HepG2 (cell line): ENCODE results near the gene CD46. TPM values are rescaled to one million over a fixed set of nuclear protein-coding genes. Genes with fewer than 3 reads are reported as not detected.

Source experiments
- ATAC-seq: fragments of 200-7000 bp; cut with Tn5 transposase; 3 replicates; pipeline ENCODE4 v1.9.1; 2020; ENCODE audit warnings: mild to moderate bottlenecking, moderate library complexity
- BruUV-seq: library from RNA; stranded (reverse); fragments of 400-500 nt; replicated peaks from 2 replicates; lab custom pipeline; 2021; lab: Mats Ljungman, UMichigan
- CTCF ChIA-PET: fragments of 300-600 bp; formaldehyde crosslinking; extraction: SDS; loops from one replicate; lab custom pipeline; 2021; ENCODE audit warnings: low total read pairs, inconsistent platforms, low intra/inter-chr PET ratio; lab: Yijun Ruan, JAX
- POLR2A ChIA-PET: fragments of 350-600 bp; sonication (Branson Sonifier 250); formaldehyde crosslinking; loops from one replicate; lab custom pipeline; 2020; ENCODE audit warnings: antibody characterized with exemption, inconsistent platforms; lab: Yijun Ruan, JAX
- DNase-seq: peaks from one replicate; pipeline ENCODE4 v3.0.0-alpha.2; 2015; ENCODE audit warnings: low spot score
- FAIRE-seq: peaks from 3 replicates; lab custom pipeline; 2011; peaks lifted over from hg19 to GRCh38; lab: Jason Lieb, UNC
- H2AFZ ChIP-seq: one replicate; pipeline ENCODE4 v1.6.1; 2011; ENCODE audit warnings: low read length, inconsistent platforms
- H3K27ac ChIP-seq: fragments of 300-600 bp; 3 replicates; pipeline ENCODE4 v1.8.0; 2011; ENCODE audit warnings: mixed run types, mild to moderate bottlenecking, mixed read lengths, low read length, inconsistent platforms; ENCODE audit not compliant: insufficient read depth; ENCODE audit errors: extremely low read length
- H3K27me3 ChIP-seq, 2 experiments: fragments of 200-600 bp in 1 of 2; 2 replicates in 1 of 2; 3 replicates in 1 of 2; pipeline versions ENCODE4 v1.6.0 to v1.8.0; 2011; ENCODE audit warnings: low read length in 2 of 2, mild to moderate bottlenecking in 2 of 2, moderate library complexity in 2 of 2, inconsistent platforms in 1 of 2; ENCODE audit not compliant: insufficient read depth in 2 of 2, control insufficient read depth in 1 of 2
- H3K36me3 ChIP-seq, 2 experiments: fragments of 200-600 bp in 1 of 2; replicated peaks in 1 of 2; 2 replicates in 1 of 2; 3 replicates in 1 of 2; pipeline versions ENCODE4 v1.5.1 to v1.8.0; 2011; ENCODE audit warnings: low read length in 2 of 2, inconsistent platforms in 1 of 2; ENCODE audit not compliant: insufficient read depth in 2 of 2, control insufficient read depth in 1 of 2
- H3K4me1 ChIP-seq: 2 replicates; pipeline ENCODE4 v1.5.1; 2012; ENCODE audit warnings: low read length, inconsistent platforms; ENCODE audit not compliant: insufficient read depth
- H3K4me2 ChIP-seq: 2 replicates; pipeline ENCODE4 v1.6.0; 2011; ENCODE audit warnings: low read depth, low read length, inconsistent platforms
- H3K4me3 ChIP-seq, 3 experiments: fragments of 200-600 bp in 1 of 3; sonication (generic), shearing (Covaris generic) in 1 of 3; replicated peaks in 1 of 3; 2 replicates each; pipeline ENCODE4 v1.5.1; 2011 to 2016; ENCODE audit warnings: low read length in 3 of 3, inconsistent platforms in 2 of 3, low read depth in 2 of 3, mild to moderate bottlenecking in 2 of 3, control low read depth in 1 of 3, mixed read lengths in 1 of 3; ENCODE audit not compliant: insufficient read depth in 1 of 3
- H3K79me2 ChIP-seq: one replicate; pipeline ENCODE4 v1.6.1; 2011; ENCODE audit warnings: low read length, inconsistent platforms; ENCODE audit not compliant: insufficient read depth
- H3K9ac ChIP-seq: 2 replicates; pipeline ENCODE4 v1.6.0; 2011; ENCODE audit warnings: mild to moderate bottlenecking, low read depth, low read length, inconsistent platforms; ENCODE audit not compliant: insufficient read depth
- H3K9me3 ChIP-seq: 2 replicates; pipeline ENCODE4 v1.5.1; 2012; ENCODE audit warnings: mild to moderate bottlenecking, low read length
- H4K20me1 ChIP-seq: 2 replicates; pipeline ENCODE4 v1.6.0; 2011; ENCODE audit warnings: inconsistent platforms, mild to moderate bottlenecking, low read length, moderate library complexity; ENCODE audit not compliant: insufficient read depth
- BRD4 ChIP-seq: sonication (generic); formaldehyde crosslinking; IDR thresholded peaks from 2 replicates; pipeline ENCODE4 v1.4.0; 2020; ENCODE audit warnings: missing genetic modification reagents
- GTF2F1 ChIP-seq: fragments of 150-350 bp; IDR thresholded peaks from 2 replicates; pipeline ENCODE4 v1.6.1; 2014; ENCODE audit warnings: low read length
- KDM5A ChIP-seq: fragments of 200-600 bp; sonication (generic); IDR thresholded peaks from 2 replicates; pipeline ENCODE4 v1.7.0; 2018; ENCODE audit warnings: antibody characterized with exemption, mild to moderate bottlenecking, low read length, borderline replicate concordance
- TBP ChIP-seq: sonication (generic); formaldehyde crosslinking; IDR thresholded peaks from 2 replicates; pipeline ENCODE4 v1.5.0; 2020; ENCODE audit warnings: missing genetic modification reagents
- ZNF431 ChIP-seq: sonication (generic); formaldehyde crosslinking; IDR thresholded peaks from 2 replicates; pipeline ENCODE4 v1.9.0; 2022; ENCODE audit warnings: missing genetic modification reagents, low read depth, mild to moderate bottlenecking, borderline replicate concordance
- ZNF781 ChIP-seq: sonication (generic); formaldehyde crosslinking; IDR thresholded peaks from 2 replicates; pipeline ENCODE4 v1.5.1; 2020; ENCODE audit warnings: borderline replicate concordance, mild to moderate bottlenecking, missing genetic modification reagents; ENCODE audit errors: not compliant biosample characterization
- WGBS: methylation state at CpG from one replicate; pipeline ENCODE4 v1.1.6; 2017; ENCODE audit warnings: low lambda C conversion rate; 5-methylcytosine and 5-hydroxymethylcytosine counted together
- in situ Hi-C: cut with HindIII; loops from 2 replicates; pipeline ENCODE4 v1.10.0; 2017; ENCODE audit warnings: low pct_unique_long_range_greater_than_20kb; ENCODE audit not compliant: extremely low pct_ligation_motif_present
- intact Hi-C: fragments of 100-400 bp; cut with micrococcal nuclease; formaldehyde crosslinking; loops from one replicate; pipeline ENCODE4 v1.10.0; 2022; ENCODE audit not compliant: unreplicated experiment
- polyA plus RNA-seq, 8 experiments: library from polyadenylated mRNA; depleted of rRNA in 3 of 8; stranded (reverse) in 7 of 8; unstranded in 1 of 8; fragments of >200 nt; fragmentation: Illumina TruSeq in 4 of 8; extraction: Trizol in 4 of 8; gene quantifications; 2 replicates each; pipeline versions ENCODE4 v1.2.1 to v1.2.3, GENCODE V29; 2011 to 2016; ENCODE audit warnings: low read depth in 4 of 8, missing spikeins in 1 of 8, mixed read lengths in 1 of 8; ENCODE audit not compliant: insufficient read depth in 1 of 8
- total RNA-seq, 5 experiments: library from RNA; depleted of rRNA; stranded (reverse); fragments of >200 nt; fragmentation: Illumina TruSeq; extraction: Trizol; gene quantifications; 2 replicates each; pipeline ENCODE4 v1.2.3, GENCODE V29; 2016; ENCODE audit warnings: low read depth in 1 of 5
- TF ChIP-seq, protein P1 (sequence below): sonication (generic); formaldehyde crosslinking; conservative IDR thresholded peaks from 2 replicates; pipeline ENCODE4 v1.8.0; 2022; ENCODE audit warnings: low read depth, missing genetic modification reagents
- TF ChIP-seq, protein P2 (sequence below): sonication (generic); formaldehyde crosslinking; IDR thresholded peaks from 2 replicates; pipeline ENCODE4 v1.4.0; 2020; ENCODE audit warnings: mild to moderate bottlenecking, missing genetic modification reagents, borderline replicate concordance
- TF ChIP-seq, protein P3 (sequence below): sonication (generic); formaldehyde crosslinking; IDR thresholded peaks from 2 replicates; pipeline ENCODE4 v1.4.0; 2020; ENCODE audit warnings: mild to moderate bottlenecking, low read depth, missing genetic modification reagents
- TF ChIP-seq, protein P4 (sequence below): sonication (generic); formaldehyde crosslinking; IDR thresholded peaks from 2 replicates; pipeline ENCODE4 v1.4.0; 2020; ENCODE audit warnings: missing genetic modification reagents

CD46 gene
- total and polyA plus RNA-seq, 2 of the 13 experiments (the other 11 are each of a cell fraction or from before 2014, with no cell fraction given): 130 to 277 TPM

DNA sequence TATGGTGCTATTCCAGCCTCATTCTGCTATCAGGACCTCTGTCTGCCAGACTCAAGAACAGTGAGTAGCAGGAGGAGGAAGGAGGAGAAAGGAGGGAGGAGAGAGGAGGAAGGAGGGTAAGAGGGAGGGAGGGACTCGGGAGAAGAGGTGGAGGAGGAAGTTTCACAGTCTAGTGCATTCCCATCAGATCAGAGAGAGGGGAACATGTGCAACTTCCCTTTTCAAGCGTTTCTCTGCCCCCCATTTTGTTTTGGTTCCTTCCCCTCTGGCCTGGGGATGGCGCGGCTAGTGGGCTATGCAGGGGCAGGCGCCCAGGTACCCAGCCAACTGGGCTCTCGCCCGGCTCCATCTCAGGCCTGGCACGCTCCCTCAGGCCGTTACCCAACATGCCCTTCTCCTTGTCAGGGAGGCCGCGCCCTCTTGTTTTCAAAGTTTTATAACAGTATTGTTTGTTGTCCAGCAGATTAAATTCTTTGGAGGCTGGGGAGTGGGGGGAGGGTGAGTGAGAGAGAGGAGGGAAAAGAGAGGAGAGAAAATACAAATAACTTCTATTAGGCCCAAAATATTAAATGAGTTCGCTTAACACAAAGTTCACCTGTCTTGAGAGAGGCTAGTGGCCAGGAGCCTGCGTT lies 56.0 kb downstream of the CD46 start:
- DNase-seq (no peak), FAIRE-seq (no peak), ATAC-seq (no peak)
- BruUV-seq: no TSS peak
- no peak overlapping the region for H3K4me3 ChIP-seq
- peaks cover 5% of the 10 kb centered on the region for H3K4me1 ChIP-seq
- TF ChIP-seq, protein P1, sequence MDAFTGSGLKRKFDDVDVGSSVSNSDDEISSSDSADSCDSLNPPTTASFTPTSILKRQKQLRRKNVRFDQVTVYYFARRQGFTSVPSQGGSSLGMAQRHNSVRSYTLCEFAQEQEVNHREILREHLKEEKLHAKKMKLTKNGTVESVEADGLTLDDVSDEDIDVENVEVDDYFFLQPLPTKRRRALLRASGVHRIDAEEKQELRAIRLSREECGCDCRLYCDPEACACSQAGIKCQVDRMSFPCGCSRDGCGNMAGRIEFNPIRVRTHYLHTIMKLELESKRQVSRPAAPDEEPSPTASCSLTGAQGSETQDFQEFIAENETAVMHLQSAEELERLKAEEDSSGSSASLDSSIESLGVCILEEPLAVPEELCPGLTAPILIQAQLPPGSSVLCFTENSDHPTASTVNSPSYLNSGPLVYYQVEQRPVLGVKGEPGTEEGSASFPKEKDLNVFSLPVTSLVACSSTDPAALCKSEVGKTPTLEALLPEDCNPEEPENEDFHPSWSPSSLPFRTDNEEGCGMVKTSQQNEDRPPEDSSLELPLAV (CRISPR knock-in tag): no peak
- no peak overlapping the region for H3K4me2 ChIP-seq
- intact Hi-C loops (no loop called here), in situ Hi-C loops (no loop called here)
- no peaks in the 10 kb centered on the region for H3K79me2 ChIP-seq
- peaks cover 37 to 70% of the 10 kb centered on the region in 2 experiments; a peak in 4 of 5 replicates for H3K36me3 ChIP-seq
- H2AFZ ChIP-seq: no peak overlapping the region
- no peaks in the 10 kb centered on the region for H4K20me1 ChIP-seq
- no peak overlapping the region for H3K9ac ChIP-seq
- H3K27me3 ChIP-seq: no peaks in the 10 kb centered on the region
- ChIA-PET POLR2A (no interaction called here), CTCF (no interaction called here)
- no peaks in the 10 kb centered on the region for H3K9me3 ChIP-seq
- no peak overlapping the region for H3K27ac ChIP-seq
- 98% methylated on average over 13 of the region's 13 CpGs for WGBS

DNA sequence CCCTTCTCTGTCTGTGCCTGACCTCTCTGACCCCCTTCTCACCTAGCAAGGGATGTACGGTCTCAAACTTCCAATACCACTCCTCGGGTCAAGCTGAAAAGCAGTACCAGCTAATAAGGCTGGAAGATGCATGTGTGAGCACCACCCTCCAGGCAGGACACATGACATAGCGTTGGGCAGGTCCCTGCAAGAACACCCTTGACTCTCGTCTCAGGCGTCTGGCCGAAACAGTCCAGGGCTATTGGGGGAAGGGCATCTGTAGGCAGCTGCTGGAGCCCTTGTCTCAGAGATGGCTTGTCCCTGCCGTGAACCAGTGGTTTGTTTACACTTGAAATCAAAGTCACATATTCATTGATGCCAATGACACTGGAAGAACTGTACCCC lies 56.5 kb downstream of the CD46 start:
- Histone ChIP-seq H3K27me3 (no peaks in the 10 kb centered on the region), H4K20me1 (no peaks in the 10 kb centered on the region), H3K9ac (no peak overlapping the region), H3K9me3 (no peaks in the 10 kb centered on the region), H3K4me1 (peaks cover 5% of the 10 kb centered on the region), H3K27ac (no peak overlapping the region), H2AFZ (no peak overlapping the region), H3K79me2 (no peaks in the 10 kb centered on the region), H3K4me2 (no peak overlapping the region), H3K4me3 (no peak overlapping the region), H3K36me3 (peaks cover 38 to 70% of the 10 kb centered on the region in 2 experiments; a peak in 4 of 5 replicates)
- DNase-seq (no peak), ATAC-seq (no peak), FAIRE-seq (no peak)
- CTCF ChIA-PET: no interaction called here
- POLR2A ChIA-PET: no interaction called here
- BruUV-seq: no TSS peak
- intact Hi-C loops (no loop called here), in situ Hi-C loops (no loop called here)
- 89% methylated on average over 6 of the region's 7 CpGs for WGBS
- TF ChIP-seq ZNF781 (CRISPR knock-in tag) (no peak), BRD4 (CRISPR knock-in tag) (no peak), GTF2F1 (no peak), ZNF431 (CRISPR knock-in tag) (no peak), TBP (CRISPR knock-in tag) (no peak), KDM5A (no peak)
- TF ChIP-seq, protein P2, sequence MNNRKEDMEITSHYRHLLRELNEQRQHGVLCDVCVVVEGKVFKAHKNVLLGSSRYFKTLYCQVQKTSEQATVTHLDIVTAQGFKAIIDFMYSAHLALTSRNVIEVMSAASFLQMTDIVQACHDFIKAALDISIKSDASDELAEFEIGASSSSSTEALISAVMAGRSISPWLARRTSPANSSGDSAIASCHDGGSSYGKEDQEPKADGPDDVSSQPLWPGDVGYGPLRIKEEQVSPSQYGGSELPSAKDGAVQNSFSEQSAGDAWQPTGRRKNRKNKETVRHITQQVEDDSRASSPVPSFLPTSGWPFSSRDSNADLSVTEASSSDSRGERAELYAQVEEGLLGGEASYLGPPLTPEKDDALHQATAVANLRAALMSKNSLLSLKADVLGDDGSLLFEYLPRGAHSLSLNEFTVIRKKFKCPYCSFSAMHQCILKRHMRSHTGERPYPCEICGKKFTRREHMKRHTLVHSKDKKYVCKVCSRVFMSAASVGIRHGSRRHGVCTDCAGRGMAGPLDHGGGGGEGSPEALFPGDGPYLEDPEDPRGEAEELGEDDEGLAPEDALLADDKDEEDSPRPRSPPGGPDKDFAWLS: no peak
- TF ChIP-seq, protein P3, sequence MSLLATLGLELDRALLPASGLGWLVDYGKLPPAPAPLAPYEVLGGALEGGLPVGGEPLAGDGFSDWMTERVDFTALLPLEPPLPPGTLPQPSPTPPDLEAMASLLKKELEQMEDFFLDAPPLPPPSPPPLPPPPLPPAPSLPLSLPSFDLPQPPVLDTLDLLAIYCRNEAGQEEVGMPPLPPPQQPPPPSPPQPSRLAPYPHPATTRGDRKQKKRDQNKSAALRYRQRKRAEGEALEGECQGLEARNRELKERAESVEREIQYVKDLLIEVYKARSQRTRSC (CRISPR knock-in tag): no peak
- TF ChIP-seq, protein P4, sequence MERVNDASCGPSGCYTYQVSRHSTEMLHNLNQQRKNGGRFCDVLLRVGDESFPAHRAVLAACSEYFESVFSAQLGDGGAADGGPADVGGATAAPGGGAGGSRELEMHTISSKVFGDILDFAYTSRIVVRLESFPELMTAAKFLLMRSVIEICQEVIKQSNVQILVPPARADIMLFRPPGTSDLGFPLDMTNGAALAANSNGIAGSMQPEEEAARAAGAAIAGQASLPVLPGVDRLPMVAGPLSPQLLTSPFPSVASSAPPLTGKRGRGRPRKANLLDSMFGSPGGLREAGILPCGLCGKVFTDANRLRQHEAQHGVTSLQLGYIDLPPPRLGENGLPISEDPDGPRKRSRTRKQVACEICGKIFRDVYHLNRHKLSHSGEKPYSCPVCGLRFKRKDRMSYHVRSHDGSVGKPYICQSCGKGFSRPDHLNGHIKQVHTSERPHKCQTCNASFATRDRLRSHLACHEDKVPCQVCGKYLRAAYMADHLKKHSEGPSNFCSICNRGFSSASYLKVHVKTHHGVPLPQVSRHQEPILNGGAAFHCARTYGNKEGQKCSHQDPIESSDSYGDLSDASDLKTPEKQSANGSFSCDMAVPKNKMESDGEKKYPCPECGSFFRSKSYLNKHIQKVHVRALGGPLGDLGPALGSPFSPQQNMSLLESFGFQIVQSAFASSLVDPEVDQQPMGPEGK (CRISPR knock-in tag): no peak
